Measurements from ENCODE around the gene HSPBAP1. TPM values are rescaled to one million over a fixed set of nuclear protein-coding genes. Genes with fewer than 3 reads are reported as not detected.

The HSPBAP1 gene
- total RNA-seq, 1 experiment from 2014 or later, result 13.1 TPM

DNA sequence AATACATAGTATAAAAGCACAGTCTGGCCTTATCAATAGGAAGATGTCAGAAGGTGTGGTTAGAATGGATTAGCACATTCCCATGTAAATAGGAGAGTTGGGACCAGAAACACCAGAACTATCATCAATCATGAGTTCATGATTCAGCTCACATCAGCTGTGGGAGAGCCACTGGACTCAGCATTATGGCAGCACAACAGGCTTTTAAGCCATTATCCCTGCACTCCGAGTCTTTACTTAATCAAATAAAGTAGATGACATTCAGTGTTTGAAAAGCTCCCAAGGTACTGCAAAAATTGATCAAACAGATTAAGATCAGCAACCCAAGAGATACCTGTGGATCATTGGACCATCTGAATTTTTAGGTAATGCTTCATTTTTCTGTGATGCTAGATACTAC lies 88.3 kb downstream of the HSPBAP1 start:
- intact Hi-C loops (cut with micrococcal nuclease; ENCODE audit: unreplicated experiment), result no loop called here
- Mint-ChIP-seq H3K27ac (ENCODE audit: unreplicated experiment) (no peak overlapping the region), H3K9me3 (ENCODE audit: unreplicated experiment) (no peaks in the 10 kb centered on the region), H3K36me3 (ENCODE audit: insufficient read depth, unreplicated experiment) (peaks cover 13% of the 10 kb centered on the region), H3K4me1 (ENCODE audit: low read depth, unreplicated experiment) (peaks cover 8% of the 10 kb centered on the region), H3K4me3 (ENCODE audit: unreplicated experiment) (no peak overlapping the region), H3K27me3 (ENCODE audit: insufficient read depth, unreplicated experiment) (no peaks in the 10 kb centered on the region)
- no TSS peak for BruUV-seq (replicated peaks)
- peaks cover 7% of the 10 kb centered on the region; the same call in 1 of the 2 replicates for H3K4me1 ChIP-seq
- POLR2A ChIA-PET, result no interaction called here
- DNase-seq, result no peak
- no peak overlapping the region for H3K4me3 ChIP-seq (ENCODE audit: low read depth, low read length)
- CTCF ChIA-PET, result interaction anchor here (0.6 kb wide), 1 partner anchor 12 kb away, joined by 3 read pairs; no protein-coding TSS in a partner anchor
- H3K9me3 ChIP-seq, result no peaks in the 10 kb centered on the region
- no peaks in the 10 kb centered on the region; the same call in 1 of the 2 replicates for H3K36me3 ChIP-seq (ENCODE audit: control insufficient read depth, insufficient read depth, low read length)
- TF ChIP-seq, protein P1, sequence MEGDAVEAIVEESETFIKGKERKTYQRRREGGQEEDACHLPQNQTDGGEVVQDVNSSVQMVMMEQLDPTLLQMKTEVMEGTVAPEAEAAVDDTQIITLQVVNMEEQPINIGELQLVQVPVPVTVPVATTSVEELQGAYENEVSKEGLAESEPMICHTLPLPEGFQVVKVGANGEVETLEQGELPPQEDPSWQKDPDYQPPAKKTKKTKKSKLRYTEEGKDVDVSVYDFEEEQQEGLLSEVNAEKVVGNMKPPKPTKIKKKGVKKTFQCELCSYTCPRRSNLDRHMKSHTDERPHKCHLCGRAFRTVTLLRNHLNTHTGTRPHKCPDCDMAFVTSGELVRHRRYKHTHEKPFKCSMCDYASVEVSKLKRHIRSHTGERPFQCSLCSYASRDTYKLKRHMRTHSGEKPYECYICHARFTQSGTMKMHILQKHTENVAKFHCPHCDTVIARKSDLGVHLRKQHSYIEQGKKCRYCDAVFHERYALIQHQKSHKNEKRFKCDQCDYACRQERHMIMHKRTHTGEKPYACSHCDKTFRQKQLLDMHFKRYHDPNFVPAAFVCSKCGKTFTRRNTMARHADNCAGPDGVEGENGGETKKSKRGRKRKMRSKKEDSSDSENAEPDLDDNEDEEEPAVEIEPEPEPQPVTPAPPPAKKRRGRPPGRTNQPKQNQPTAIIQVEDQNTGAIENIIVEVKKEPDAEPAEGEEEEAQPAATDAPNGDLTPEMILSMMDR (IDR thresholded peaks at IDR 0.05; ENCODE audit: insufficient read depth in 1 of 2, low read depth in 1 of 2, low read length in 1 of 2, severe bottlenecking in 1 of 2, unreplicated experiment in 1 of 2), result no peak
- no peaks in the 10 kb centered on the region for H3K27me3 ChIP-seq (replicated peaks; ENCODE audit: control insufficient read depth, insufficient read depth, low read length)

DNA sequence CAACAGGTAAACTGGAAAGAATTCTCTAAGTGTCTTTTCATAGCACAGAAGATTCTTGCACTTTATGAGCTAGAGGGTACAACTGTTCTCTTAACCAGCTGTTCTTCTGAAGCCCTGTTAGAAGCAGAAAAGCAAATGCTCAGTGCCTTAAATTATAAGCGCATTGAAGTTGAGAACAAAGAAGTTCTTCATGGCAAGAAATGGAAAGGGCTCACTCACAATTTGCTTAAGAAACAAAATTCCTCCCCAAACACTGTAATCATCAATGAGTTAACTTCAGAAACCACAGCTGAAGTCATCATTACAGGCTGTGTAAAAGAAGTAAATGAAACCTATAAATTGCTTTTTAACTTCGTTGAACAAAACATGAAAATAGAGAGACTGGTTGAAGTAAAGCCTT lies 93.4 kb downstream of the HSPBAP1 start:
- BruUV-seq (replicated peaks), result no TSS peak
- H3K36me3 ChIP-seq (ENCODE audit: control insufficient read depth, insufficient read depth, low read length), result no peaks in the 10 kb centered on the region; the same call in 1 of the 2 replicates

GRCh38 chr3:122697952-122698620 lies 95.5 kb downstream of the HSPBAP1 start:
- Histone ChIP-seq H3K4me1 (peaks cover 11% of the 10 kb centered on the region), H3K4me3 (ENCODE audit: low read depth, low read length) (no peak overlapping the region), H3K27me3 (replicated peaks; ENCODE audit: control insufficient read depth, insufficient read depth, low read length) (no peaks in the 10 kb centered on the region), H3K9me3 (no peaks in the 10 kb centered on the region), H3K36me3 (ENCODE audit: control insufficient read depth, insufficient read depth, low read length) (no peaks in the 10 kb centered on the region; the same call in 1 of the 2 replicates)
- H3K9me3 Mint-ChIP-seq (ENCODE audit: unreplicated experiment), result no peaks in the 10 kb centered on the region
- H3K27ac Mint-ChIP-seq (ENCODE audit: unreplicated experiment), result no peak overlapping the region
- no peak overlapping the region for H3K4me3 Mint-ChIP-seq (ENCODE audit: unreplicated experiment)
- ChIA-PET CTCF (no interaction called here), POLR2A (no interaction called here)
- intact Hi-C loops (cut with micrococcal nuclease; ENCODE audit: unreplicated experiment), result loop anchor here (10.0 kb wide), 1 partner anchor 327 kb away; the partner anchor contains the start of gene SEMA5B
- DNase-seq, result no peak
- TF ChIP-seq, protein P1 (IDR thresholded peaks at IDR 0.05; ENCODE audit: insufficient read depth in 1 of 2, low read depth in 1 of 2, low read length in 1 of 2, severe bottlenecking in 1 of 2, unreplicated experiment in 1 of 2), result no peak
- BruUV-seq (replicated peaks), result no TSS peak
- no peaks in the 10 kb centered on the region for H3K27me3 Mint-ChIP-seq (ENCODE audit: insufficient read depth, unreplicated experiment)
- peaks cover 45% of the 10 kb centered on the region for H3K36me3 Mint-ChIP-seq (ENCODE audit: insufficient read depth, unreplicated experiment)
- H3K4me1 Mint-ChIP-seq (ENCODE audit: low read depth, unreplicated experiment), result peaks cover 26% of the 10 kb centered on the region

More for the DNA sequence above, 93.4 kb downstream of the HSPBAP1 start:
- Mint-ChIP-seq H3K36me3 (ENCODE audit: insufficient read depth, unreplicated experiment) (peaks cover 37% of the 10 kb centered on the region), H3K27me3 (ENCODE audit: insufficient read depth, unreplicated experiment) (no peaks in the 10 kb centered on the region), H3K4me3 (ENCODE audit: unreplicated experiment) (peak overlapping the region; percentile 37), H3K4me1 (ENCODE audit: low read depth, unreplicated experiment) (peaks cover 19% of the 10 kb centered on the region), H3K27ac (ENCODE audit: unreplicated experiment) (peak overlapping the region; percentile 61), H3K9me3 (ENCODE audit: unreplicated experiment) (no peaks in the 10 kb centered on the region)
- CTCF ChIA-PET, result no interaction called here
- POLR2A ChIA-PET, result no interaction called here
- DNase-seq, result no peak
- Histone ChIP-seq H3K27me3 (replicated peaks; ENCODE audit: control insufficient read depth, insufficient read depth, low read length) (no peaks in the 10 kb centered on the region), H3K4me3 (ENCODE audit: low read depth, low read length) (no peak overlapping the region), H3K9me3 (no peaks in the 10 kb centered on the region), H3K4me1 (peaks cover 9% of the 10 kb centered on the region; the same call in 1 of the 2 replicates)
- intact Hi-C loops (cut with micrococcal nuclease; ENCODE audit: unreplicated experiment), result no loop called here
- TF ChIP-seq, protein P1 (IDR thresholded peaks at IDR 0.05; ENCODE audit: insufficient read depth in 1 of 2, low read depth in 1 of 2, low read length in 1 of 2, severe bottlenecking in 1 of 2, unreplicated experiment in 1 of 2), result no peak
